Cardiac muscle cell (in vitro differentiated cells and primary cell): Measurements from ENCODE around the gene ZSWIM7. TPM values are rescaled to one million over a fixed set of nuclear protein-coding genes. Genes with fewer than 3 reads are reported as not detected.
"Not testable (repeated sequence)": the region's sequence is repeated elsewhere in the genome, so short reads cannot be mapped to it uniquely, and the experiment has no call there.

Experiments
- DNase-seq, 2 donors: peaks; one replicate each; pipeline versions ENCODE4 v3.0.0 to v3.0.0-alpha.2; 2010 to 2017; ENCODE audit warnings: low read depth in 1 of 2, low spot score in 1 of 2
- H3K27ac ChIP-seq: fragments of 200-600 bp; sonication (generic); 2 replicates; pipeline ENCODE4 v1.5.1; 2016
- H3K27me3 ChIP-seq: fragments of 200-600 bp; sonication (generic); 2 replicates; pipeline ENCODE4 v1.6.0; 2016; ENCODE audit warnings: control low read depth
- H3K36me3 ChIP-seq: fragments of 200-600 bp; sonication (generic); 2 replicates; pipeline ENCODE4 v1.5.1; 2016; ENCODE audit warnings: control low read depth
- H3K4me1 ChIP-seq: fragments of 200-600 bp; sonication (generic); 2 replicates; pipeline ENCODE4 v1.8.1; 2017; ENCODE audit warnings: low read depth, mild to moderate bottlenecking, mixed run types
- H3K4me3 ChIP-seq: fragments of 200-600 bp; sonication (generic); 2 replicates; pipeline ENCODE4 v1.5.1; 2016; ENCODE audit warnings: mild to moderate bottlenecking
- H3K9me3 ChIP-seq: fragments of 200-600 bp; sonication (generic); 2 replicates; pipeline ENCODE4 v1.5.1; 2017; ENCODE audit warnings: low read depth, mild to moderate bottlenecking, control low read depth
- CTCF ChIP-seq: IDR thresholded peaks from 2 replicates; pipeline ENCODE4 v1.5.1; 2012; ENCODE audit warnings: low read depth, mild to moderate bottlenecking, low read length
- polyA plus RNA-seq: library from polyadenylated mRNA; unstranded; fragments of >200 nt; fragmentation: Nextera tagmentation; extraction: Ambion mirVana; gene quantifications from 2 replicates; pipeline ENCODE4 v1.2.1, GENCODE V29; 2016
- total RNA-seq: library from RNA; depleted of rRNA; stranded (reverse); fragments of >200 nt; gene quantifications from 2 replicates; pipeline ENCODE4 v1.2.3, GENCODE V29; 2016

ZSWIM7 gene
- total and polyA plus RNA-seq, 2 experiments from 2014 or later, result 28.1 to 84.7 TPM

GRCh38 chr17:15943971-15944758 is 55.3 kb downstream of the ZSWIM7 start:
- Histone ChIP-seq H3K4me3 (peak overlapping the region; percentile 64), H3K27me3 (peaks cover 35% of the 10 kb centered on the region), H3K36me3 (no peaks in the 10 kb centered on the region), H3K4me1 (peaks cover 3% of the 10 kb centered on the region), H3K27ac (no peak overlapping the region), H3K9me3 (no peaks in the 10 kb centered on the region)
- no peak for TF ChIP-seq CTCF
- DNase-seq, result peak in 1 of 2 donors; percentile 61

GRCh38 chr17:15942207-15942833 is 57.2 kb downstream of the ZSWIM7 start:
- no peaks in the 10 kb centered on the region for H3K9me3 ChIP-seq
- no peaks in the 10 kb centered on the region for H3K36me3 ChIP-seq

GRCh38 chr17:15941781-15942180 is 57.7 kb downstream of the ZSWIM7 start:
- DNase-seq, result no peak
- TF ChIP-seq CTCF, result no peak
- H3K27ac ChIP-seq, result no peak overlapping the region
- H3K27me3 ChIP-seq, result peaks cover 32% of the 10 kb centered on the region
- peaks cover 3% of the 10 kb centered on the region for H3K4me1 ChIP-seq
- H3K9me3 ChIP-seq, result no peaks in the 10 kb centered on the region
- H3K36me3 ChIP-seq, result no peaks in the 10 kb centered on the region
- no peak overlapping the region for H3K4me3 ChIP-seq

More at GRCh38 chr17:15942207-15942833, 57.2 kb downstream of the ZSWIM7 start:
- Histone ChIP-seq H3K27me3 (peaks cover 32% of the 10 kb centered on the region), H3K27ac (no peak overlapping the region), H3K4me3 (no peak overlapping the region), H3K4me1 (peaks cover 3% of the 10 kb centered on the region)
- no peak for DNase-seq
- no peak for TF ChIP-seq CTCF

GRCh38 chr17:15936481-15936880 is 63.0 kb downstream of the ZSWIM7 start:
- not testable (repeated sequence) for DNase-seq, H3K27me3 ChIP-seq, H3K36me3 ChIP-seq

GRCh38 chr17:15935891-15936290 is 63.6 kb downstream of the ZSWIM7 start:
- Histone ChIP-seq H3K36me3 (no peaks in the 10 kb centered on the region), H3K4me3 (no peak overlapping the region), H3K9me3 (no peaks in the 10 kb centered on the region), H3K27me3 (no peaks in the 10 kb centered on the region), H3K27ac (no peak overlapping the region), H3K4me1 (peaks cover 8% of the 10 kb centered on the region)
- no peak for DNase-seq
- no peak for TF ChIP-seq CTCF

More at GRCh38 chr17:15936481-15936880, 63.0 kb downstream of the ZSWIM7 start:
- not testable (repeated sequence) for H3K4me3 ChIP-seq, H3K27ac ChIP-seq, H3K9me3 ChIP-seq, H3K4me1 ChIP-seq

- no peak for DNase-seq
- Histone ChIP-seq H3K4me1 (peaks cover 8% of the 10 kb centered on the region), H3K9me3 (no peaks in the 10 kb centered on the region), H3K27me3 (no peaks in the 10 kb centered on the region), H3K4me3 (no peak overlapping the region), H3K27ac (no peak overlapping the region), H3K36me3 (no peaks in the 10 kb centered on the region)
- no peak for TF ChIP-seq CTCF
Measured at GRCh38 chr17:15934866-15935265, 64.6 kb downstream of the ZSWIM7 start.
